ENCODE data around the gene NOTCH2. TPM values are rescaled to one million over a fixed set of nuclear protein-coding genes. Genes with fewer than 3 reads are reported as not detected.
"Not testable (repeated sequence)": the region's sequence is repeated elsewhere in the genome, so short reads cannot be mapped to it uniquely, and the experiment has no call there.

The NOTCH2 gene
- total RNA-seq (2014; rRNA removed; shearing (Covaris generic)) = 77.2 and 103 TPM in 2 replicates

DNA sequence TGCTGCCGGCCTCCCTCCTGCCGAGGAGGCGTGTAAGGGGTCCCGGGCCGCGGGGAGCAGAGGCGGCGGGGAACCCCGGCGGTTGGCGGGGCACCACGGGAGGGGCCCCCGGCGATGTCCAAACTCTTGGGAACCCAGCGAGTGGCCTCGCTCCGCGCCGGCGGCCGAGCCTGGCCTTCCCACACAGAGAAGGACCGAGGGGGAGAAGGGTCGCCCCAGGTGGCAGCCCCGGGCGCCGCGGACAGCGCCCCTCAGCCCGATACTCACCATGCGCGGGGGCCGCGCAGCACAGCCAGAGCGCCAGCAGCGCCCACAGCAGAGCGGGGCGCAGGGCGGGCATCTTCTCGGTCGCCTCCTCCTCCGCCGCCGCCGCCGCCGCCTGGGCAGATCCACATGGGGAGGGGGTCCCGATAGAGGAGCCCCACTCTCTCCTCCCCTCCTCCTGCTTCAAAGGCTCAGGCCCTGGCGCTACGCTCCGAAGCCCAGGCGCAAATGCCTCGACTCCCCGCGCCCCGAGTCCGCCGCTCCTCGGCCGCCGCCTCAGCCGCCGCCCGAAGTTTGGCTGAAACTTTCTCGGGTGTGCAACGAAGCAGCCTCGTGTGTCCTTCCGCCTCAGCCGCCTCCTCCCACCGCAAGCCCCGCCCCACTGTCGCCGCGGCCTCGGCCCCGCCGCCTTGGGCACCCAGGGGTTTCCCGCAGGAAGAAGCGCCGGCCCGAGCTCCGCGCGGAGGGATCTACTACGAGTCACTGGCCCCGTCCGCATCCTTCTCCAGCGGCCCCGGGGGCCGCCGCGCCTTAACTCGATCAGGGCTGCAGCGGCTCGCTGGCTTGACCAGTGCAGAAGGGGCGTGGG is at the start of gene NOTCH2:
Gene NOTCH2, minus strand, starts transcription at position 596 of the 853 bp plus-strand sequence. Its CDS starts 256 bp downstream, at position 340.
- H3K36me3 ChIP-seq; H3K27me3 ChIP-seq (replicated peaks); H3K9me3 ChIP-seq (replicated peaks); H3K27ac ChIP-seq; H3K4me1 ChIP-seq (replicated peaks): not testable (repeated sequence)
- DNase-seq (ENCODE audit: low read depth in 1 of 2, low spot score in 2 of 2) = peak; percentile 71 to 79
- H3K4me3 ChIP-seq = peak within 1 kb of the TSS; percentile 40

- not testable (repeated sequence) for H3K36me3 ChIP-seq; H3K9me3 ChIP-seq (replicated peaks); H3K27me3 ChIP-seq (replicated peaks); H3K4me3 ChIP-seq; H3K27ac ChIP-seq; H3K4me1 ChIP-seq (replicated peaks)
- DNase-seq (ENCODE audit: low read depth in 1 of 2, low spot score in 2 of 2) = peak in 1 of 2 experiments; percentile 27
Observed at GRCh38 chr1:120117371-120118177, 48.1 kb upstream of the NOTCH2 start.

GRCh38 chr1:120116094-120116493 is 46.6 kb upstream of the NOTCH2 start:
- not testable (repeated sequence) for H3K36me3 ChIP-seq; H3K27ac ChIP-seq; H3K27me3 ChIP-seq (replicated peaks); H3K4me3 ChIP-seq; H3K4me1 ChIP-seq (replicated peaks); DNase-seq (ENCODE audit: low read depth in 1 of 2, low spot score in 2 of 2); H3K9me3 ChIP-seq (replicated peaks)

DNA sequence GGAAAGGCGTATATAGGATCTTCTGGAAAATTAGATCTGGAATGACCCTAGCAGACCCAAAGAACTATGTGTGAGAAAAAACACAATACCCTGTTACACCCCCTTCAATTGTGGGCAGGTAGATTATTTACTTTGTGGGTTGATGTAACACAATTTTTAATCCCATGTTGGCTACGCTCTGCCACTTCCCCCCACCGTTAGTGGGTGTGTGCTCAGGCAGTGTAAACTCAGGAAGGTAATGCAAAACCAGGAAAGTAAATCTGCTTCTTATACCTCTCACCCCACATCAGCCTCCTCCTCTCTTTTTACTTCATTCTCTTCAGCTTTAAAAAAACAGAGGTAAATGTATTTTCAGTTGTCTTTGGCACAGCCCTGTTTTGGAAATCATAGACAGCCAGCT is 43.7 kb upstream of the NOTCH2 start:
- H3K36me3 ChIP-seq; H3K27ac ChIP-seq; DNase-seq (ENCODE audit: low read depth in 1 of 2, low spot score in 2 of 2); H3K4me3 ChIP-seq; H3K9me3 ChIP-seq (replicated peaks); H3K27me3 ChIP-seq (replicated peaks); H3K4me1 ChIP-seq (replicated peaks): not testable (repeated sequence)

DNA sequence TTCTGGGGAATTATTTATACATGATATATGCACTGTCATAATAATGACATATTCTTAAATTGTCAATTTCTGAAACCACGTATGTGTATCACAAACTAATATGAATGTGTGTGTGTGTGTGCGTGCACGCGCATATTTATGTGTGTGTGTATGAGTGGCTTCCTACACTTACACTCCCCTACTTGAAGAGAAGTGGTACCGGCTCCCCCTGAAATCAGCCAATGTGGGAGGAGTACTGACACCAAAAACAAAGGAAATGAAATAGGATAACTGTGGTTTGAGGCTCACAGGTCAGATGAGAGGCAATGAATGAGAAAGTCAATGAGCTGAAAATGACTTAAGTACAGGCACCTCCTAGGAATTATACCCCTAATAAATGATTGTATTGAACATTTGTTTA is 42.8 kb upstream of the NOTCH2 start:
- H3K4me3 ChIP-seq; H3K36me3 ChIP-seq; H3K4me1 ChIP-seq (replicated peaks); H3K27ac ChIP-seq; DNase-seq (ENCODE audit: low read depth in 1 of 2, low spot score in 2 of 2); H3K9me3 ChIP-seq (replicated peaks); H3K27me3 ChIP-seq (replicated peaks): not testable (repeated sequence)

DNA sequence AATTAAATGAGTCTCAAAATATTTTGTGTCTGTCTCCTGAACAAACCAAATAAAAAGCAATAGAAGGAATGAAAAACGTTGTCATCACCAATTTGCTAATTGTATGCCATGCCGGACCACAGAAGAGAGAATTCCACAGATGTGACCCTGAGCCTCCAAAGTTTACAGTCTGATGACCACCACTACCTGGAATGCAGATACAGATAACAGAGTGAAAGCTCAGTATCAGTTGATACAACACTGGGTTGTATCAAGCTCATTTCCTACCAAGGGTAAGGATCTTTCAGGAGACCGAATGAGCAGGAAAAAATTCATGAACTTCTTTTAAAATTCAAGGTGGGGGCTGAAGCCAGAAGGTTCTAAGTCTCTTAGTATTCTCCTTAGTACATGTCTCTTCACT is 42.3 kb upstream of the NOTCH2 start:
- not testable (repeated sequence) for H3K4me3 ChIP-seq; H3K27ac ChIP-seq; H3K36me3 ChIP-seq; H3K27me3 ChIP-seq (replicated peaks); DNase-seq (ENCODE audit: low read depth in 1 of 2, low spot score in 2 of 2); H3K9me3 ChIP-seq (replicated peaks); H3K4me1 ChIP-seq (replicated peaks)

DNA sequence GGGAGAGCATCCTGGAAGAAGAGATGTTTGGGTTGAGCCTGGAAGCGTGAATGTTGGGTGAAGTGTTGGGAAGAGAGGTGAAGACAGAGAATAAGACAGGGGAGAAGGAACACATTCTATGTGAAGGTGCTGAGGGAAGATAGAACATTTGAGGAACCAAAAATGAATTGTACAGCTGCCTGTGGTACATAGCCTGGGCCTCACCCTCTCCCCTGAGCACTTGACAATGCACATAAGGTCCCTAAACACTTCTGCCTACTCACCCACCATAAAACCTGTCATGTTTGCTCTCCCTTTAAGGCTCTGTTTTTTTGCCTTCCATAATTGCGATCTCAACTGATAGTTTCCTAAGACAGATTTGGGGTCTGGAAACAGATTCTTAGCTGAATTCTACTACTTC is 41.5 kb upstream of the NOTCH2 start:
- not testable (repeated sequence) for H3K27me3 ChIP-seq (replicated peaks); H3K36me3 ChIP-seq; DNase-seq (ENCODE audit: low read depth in 1 of 2, low spot score in 2 of 2); H3K4me1 ChIP-seq (replicated peaks); H3K9me3 ChIP-seq (replicated peaks); H3K27ac ChIP-seq; H3K4me3 ChIP-seq

DNA sequence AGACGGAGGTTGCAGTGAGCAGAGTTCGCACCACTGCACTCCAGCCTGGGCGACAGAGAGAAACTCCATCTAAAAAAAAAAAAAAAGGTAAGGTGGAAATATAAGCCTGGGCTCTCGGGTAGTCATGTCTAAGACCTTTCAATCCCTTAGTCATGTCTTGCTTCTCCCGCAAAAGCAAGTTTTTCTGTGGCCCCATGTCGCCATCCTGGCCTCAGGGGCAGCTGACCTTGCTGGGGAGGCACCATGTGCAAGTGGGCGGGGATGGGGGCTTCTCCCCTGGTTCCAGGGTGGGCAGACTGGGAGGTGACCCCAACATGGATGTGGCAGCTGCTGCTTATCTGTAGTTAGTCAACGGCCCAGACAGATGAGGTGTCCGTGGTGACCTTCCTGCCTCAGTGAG is 40.2 kb upstream of the NOTCH2 start:
- H3K27me3 ChIP-seq (replicated peaks); H3K4me3 ChIP-seq; DNase-seq (ENCODE audit: low read depth in 1 of 2, low spot score in 2 of 2); H3K4me1 ChIP-seq (replicated peaks); H3K9me3 ChIP-seq (replicated peaks); H3K36me3 ChIP-seq; H3K27ac ChIP-seq: not testable (repeated sequence)

DNA sequence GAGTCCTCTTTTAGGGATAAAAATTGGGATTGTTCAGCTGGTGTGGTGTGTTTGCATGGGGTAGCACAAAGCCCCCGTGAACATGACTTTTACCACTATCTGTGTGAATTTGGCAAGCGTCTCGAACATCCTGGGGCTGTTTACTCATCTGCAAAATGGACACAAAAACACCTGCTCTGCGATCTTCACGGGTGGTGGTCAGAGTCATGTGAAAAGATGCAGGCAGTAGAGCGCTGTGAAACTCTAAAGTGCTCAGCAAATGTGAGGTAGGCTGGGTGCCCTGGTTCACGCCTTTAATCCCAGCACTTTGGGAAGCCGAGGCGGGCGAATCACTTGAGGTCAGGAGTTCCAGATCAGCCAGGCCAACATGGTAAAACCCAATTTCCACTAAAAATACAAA is 39.7 kb upstream of the NOTCH2 start:
- H3K27me3 ChIP-seq (replicated peaks); H3K9me3 ChIP-seq (replicated peaks); H3K27ac ChIP-seq; H3K4me1 ChIP-seq (replicated peaks); H3K4me3 ChIP-seq; DNase-seq (ENCODE audit: low read depth in 1 of 2, low spot score in 2 of 2); H3K36me3 ChIP-seq: not testable (repeated sequence)

GRCh38 chr1:120105288-120105687 is 35.8 kb upstream of the NOTCH2 start:
- not testable (repeated sequence) for H3K4me1 ChIP-seq (replicated peaks); H3K4me3 ChIP-seq; H3K9me3 ChIP-seq (replicated peaks); H3K27me3 ChIP-seq (replicated peaks); DNase-seq (ENCODE audit: low read depth in 1 of 2, low spot score in 2 of 2); H3K27ac ChIP-seq; H3K36me3 ChIP-seq

DNA sequence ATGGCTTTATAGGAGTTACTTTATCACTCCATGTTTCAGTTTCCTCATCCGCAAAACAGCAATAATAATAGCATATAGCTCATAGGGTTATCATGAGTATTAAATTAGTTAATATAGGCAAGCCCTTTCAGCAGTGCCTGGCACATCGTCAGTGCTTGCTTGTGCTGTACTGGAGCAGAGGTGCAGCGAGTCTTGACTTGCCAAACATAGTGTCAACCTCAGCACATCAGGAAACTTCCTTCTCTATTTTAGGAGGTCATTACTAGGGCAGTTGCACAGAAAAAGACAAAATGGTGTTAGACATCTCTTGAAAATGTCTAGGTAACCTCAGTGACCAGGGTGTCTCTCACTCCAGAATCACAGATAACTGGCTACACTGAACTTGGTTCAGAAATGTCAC is 34.3 kb upstream of the NOTCH2 start:
- not testable (repeated sequence) for H3K27ac ChIP-seq; DNase-seq (ENCODE audit: low read depth in 1 of 2, low spot score in 2 of 2); H3K9me3 ChIP-seq (replicated peaks); H3K36me3 ChIP-seq; H3K27me3 ChIP-seq (replicated peaks); H3K4me3 ChIP-seq; H3K4me1 ChIP-seq (replicated peaks)

- H3K27me3 ChIP-seq (replicated peaks); H3K36me3 ChIP-seq; H3K4me3 ChIP-seq; H3K27ac ChIP-seq; H3K4me1 ChIP-seq (replicated peaks); H3K9me3 ChIP-seq (replicated peaks); DNase-seq (ENCODE audit: low read depth in 1 of 2, low spot score in 2 of 2): not testable (repeated sequence)
Observed at GRCh38 chr1:120101593-120101992, 32.1 kb upstream of the NOTCH2 start.

GRCh38 chr1:120100590-120100989 is 31.1 kb upstream of the NOTCH2 start:
- not testable (repeated sequence) for H3K4me3 ChIP-seq, H3K27ac ChIP-seq

DNA sequence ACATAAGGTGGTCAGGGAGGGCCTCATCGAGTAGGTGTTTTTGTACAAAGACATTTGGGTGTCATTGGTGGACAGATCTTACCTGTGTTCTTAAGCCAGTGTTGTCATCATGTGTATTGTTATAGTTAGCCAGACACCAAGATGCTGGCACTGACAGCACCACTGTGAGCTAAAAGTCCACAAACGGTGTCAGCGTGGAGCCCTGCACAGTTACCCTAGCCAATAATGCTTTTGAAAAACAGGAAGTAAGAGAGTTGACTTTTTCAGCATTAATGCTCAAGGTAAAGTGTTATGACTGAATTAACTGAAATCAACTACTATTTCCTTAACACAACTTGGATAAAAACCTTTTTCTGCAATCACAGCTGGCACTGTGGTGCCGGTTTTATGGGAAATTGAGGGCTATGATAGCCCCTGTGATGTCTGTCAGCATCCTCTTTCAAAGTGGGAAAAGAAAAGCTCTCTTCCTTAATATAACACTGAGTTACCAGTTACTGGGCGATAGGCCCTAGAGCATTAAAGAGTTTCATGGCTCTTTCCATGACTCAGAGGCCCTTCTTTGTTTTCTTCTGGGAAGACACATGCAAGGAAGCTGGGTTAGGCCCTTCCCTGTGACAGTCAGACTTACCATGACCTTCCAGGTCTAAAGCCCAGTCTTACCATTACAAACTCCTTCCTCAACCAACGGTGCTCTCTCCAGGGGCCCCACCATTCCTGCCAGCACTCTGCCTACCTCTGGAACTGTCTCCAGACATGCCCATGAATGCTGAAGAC is 29.7 kb upstream of the NOTCH2 start:
- not testable (repeated sequence) for H3K36me3 ChIP-seq; H3K27me3 ChIP-seq (replicated peaks); H3K4me1 ChIP-seq (replicated peaks); H3K9me3 ChIP-seq (replicated peaks); H3K4me3 ChIP-seq; DNase-seq (ENCODE audit: low read depth in 1 of 2, low spot score in 2 of 2); H3K27ac ChIP-seq

More at GRCh38 chr1:120100590-120100989, 31.1 kb upstream of the NOTCH2 start:
- not testable (repeated sequence) for H3K9me3 ChIP-seq (replicated peaks); DNase-seq (ENCODE audit: low read depth in 1 of 2, low spot score in 2 of 2); H3K4me1 ChIP-seq (replicated peaks); H3K36me3 ChIP-seq; H3K27me3 ChIP-seq (replicated peaks)
